ENCODE results near the gene CALHM4. TPM values are rescaled to one million over a fixed set of nuclear protein-coding genes. Genes with fewer than 3 reads are reported as not detected.

CALHM4 gene
- total RNA-seq = not detected in 2 replicates

- H3K4me1 Mint-ChIP-seq = no peaks in the 10 kb centered on the region
- H3K9me3 Mint-ChIP-seq = no peaks in the 10 kb centered on the region
- intact Hi-C loops (cut with micrococcal nuclease) = no loop called here
- H3K36me3 Mint-ChIP-seq (ENCODE audit: low read depth) = no peaks in the 10 kb centered on the region
- no peak within 1 kb of the TSS for H3K4me3 Mint-ChIP-seq
- no peak within 1 kb of the TSS for H3K27ac Mint-ChIP-seq
- H3K27me3 Mint-ChIP-seq = peaks cover 31% of the 10 kb centered on the region
- no peak for DNase-seq
Measured at GRCh38 chr6:116553451-116553850, at the start of gene CALHM4. CALHM4 (plus strand) TSS chr6:116553751; CDS start chr6:116553794, 43 bp downstream.

GRCh38 chr6:116507324-116507723, 46.2 kb upstream of the CALHM4 start:
- Mint-ChIP-seq H3K4me1 (no peaks in the 10 kb centered on the region), H3K27ac (no peak overlapping the region), H3K9me3 (peaks cover 29% of the 10 kb centered on the region), H3K27me3 (peaks cover 39% of the 10 kb centered on the region), H3K4me3 (no peak overlapping the region), H3K36me3 (ENCODE audit: low read depth) (no peaks in the 10 kb centered on the region)
- intact Hi-C loops (cut with micrococcal nuclease) = no loop called here
- DNase-seq = no peak

GRCh38 chr6:116508527-116508926, 45.0 kb upstream of the CALHM4 start:
- no peak for DNase-seq
- no peak overlapping the region for H3K27ac Mint-ChIP-seq
- no peaks in the 10 kb centered on the region for H3K36me3 Mint-ChIP-seq (ENCODE audit: low read depth)
- no peak overlapping the region for H3K4me3 Mint-ChIP-seq
- H3K9me3 Mint-ChIP-seq = peaks cover 25% of the 10 kb centered on the region
- intact Hi-C loops (cut with micrococcal nuclease) = no loop called here
- H3K4me1 Mint-ChIP-seq = no peaks in the 10 kb centered on the region
- peaks cover 37% of the 10 kb centered on the region for H3K27me3 Mint-ChIP-seq

GRCh38 chr6:116511424-116512110, 42.0 kb upstream of the CALHM4 start, which contains the start of gene CALHM5:
CALHM5 (plus strand) TSS chr6:116511639; CDS start chr6:116511697, 58 bp downstream.
- H3K4me1 Mint-ChIP-seq = no peaks in the 10 kb centered on the region
- intact Hi-C loops (cut with micrococcal nuclease) = no loop called here
- peaks cover 38% of the 10 kb centered on the region for H3K27me3 Mint-ChIP-seq
- no peak within 1 kb of the TSS for H3K27ac Mint-ChIP-seq
- peaks cover 13% of the 10 kb centered on the region for H3K9me3 Mint-ChIP-seq
- DNase-seq = no peak
- H3K4me3 Mint-ChIP-seq = no peak within 1 kb of the TSS
- H3K36me3 Mint-ChIP-seq (ENCODE audit: low read depth) = no peaks in the 10 kb centered on the region

- Mint-ChIP-seq H3K9me3 (peaks cover 13% of the 10 kb centered on the region), H3K36me3 (ENCODE audit: low read depth) (no peaks in the 10 kb centered on the region)
Measured at GRCh38 chr6:116512111-116512559, 41.4 kb upstream of the CALHM4 start.

GRCh38 chr6:116512734-116513133, 40.8 kb upstream of the CALHM4 start:
- Mint-ChIP-seq H3K27me3 (peaks cover 37% of the 10 kb centered on the region), H3K9me3 (peaks cover 13% of the 10 kb centered on the region), H3K36me3 (ENCODE audit: low read depth) (no peaks in the 10 kb centered on the region), H3K4me3 (no peak overlapping the region), H3K27ac (no peak overlapping the region), H3K4me1 (no peaks in the 10 kb centered on the region)
- intact Hi-C loops (cut with micrococcal nuclease) = no loop called here
- no peak for DNase-seq

More at GRCh38 chr6:116512111-116512559, 41.4 kb upstream of the CALHM4 start:
- Mint-ChIP-seq H3K27ac (no peak overlapping the region), H3K27me3 (peaks cover 39% of the 10 kb centered on the region), H3K4me1 (no peaks in the 10 kb centered on the region), H3K4me3 (no peak overlapping the region)
- DNase-seq = no peak
- intact Hi-C loops (cut with micrococcal nuclease) = no loop called here

- no peak for DNase-seq
- H3K4me1 Mint-ChIP-seq = no peaks in the 10 kb centered on the region
- peaks cover 11% of the 10 kb centered on the region for H3K9me3 Mint-ChIP-seq
- H3K36me3 Mint-ChIP-seq (ENCODE audit: low read depth) = no peaks in the 10 kb centered on the region
- peaks cover 42% of the 10 kb centered on the region for H3K27me3 Mint-ChIP-seq
- no peak overlapping the region for H3K27ac Mint-ChIP-seq
- no peak overlapping the region for H3K4me3 Mint-ChIP-seq
- intact Hi-C loops (cut with micrococcal nuclease) = no loop called here
Measured at GRCh38 chr6:116513224-116513875, 40.2 kb upstream of the CALHM4 start.

- H3K27me3 Mint-ChIP-seq = peaks cover 45% of the 10 kb centered on the region
- no peak overlapping the region for H3K27ac Mint-ChIP-seq
- no peak for DNase-seq
- no peak overlapping the region for H3K4me3 Mint-ChIP-seq
- H3K36me3 Mint-ChIP-seq (ENCODE audit: low read depth) = no peaks in the 10 kb centered on the region
- no peaks in the 10 kb centered on the region for H3K4me1 Mint-ChIP-seq
- H3K9me3 Mint-ChIP-seq = peaks cover 5% of the 10 kb centered on the region
- intact Hi-C loops (cut with micrococcal nuclease) = no loop called here
Measured at GRCh38 chr6:116514111-116514510, 39.4 kb upstream of the CALHM4 start.

- H3K4me3 Mint-ChIP-seq = no peak overlapping the region
- H3K4me1 Mint-ChIP-seq = no peaks in the 10 kb centered on the region
- peaks cover 40% of the 10 kb centered on the region for H3K27me3 Mint-ChIP-seq
- DNase-seq = no peak
- no peak overlapping the region for H3K27ac Mint-ChIP-seq
- no peaks in the 10 kb centered on the region for H3K36me3 Mint-ChIP-seq (ENCODE audit: low read depth)
- intact Hi-C loops (cut with micrococcal nuclease) = no loop called here
- H3K9me3 Mint-ChIP-seq = no peaks in the 10 kb centered on the region
Measured at GRCh38 chr6:116515141-116515540, 38.4 kb upstream of the CALHM4 start.

GRCh38 chr6:116518621-116519368, 34.8 kb upstream of the CALHM4 start:
- intact Hi-C loops (cut with micrococcal nuclease) = no loop called here
- H3K9me3 Mint-ChIP-seq = no peaks in the 10 kb centered on the region
- no peak for DNase-seq
- peaks cover 31% of the 10 kb centered on the region for H3K27me3 Mint-ChIP-seq
- no peak overlapping the region for H3K4me3 Mint-ChIP-seq
- H3K27ac Mint-ChIP-seq = no peak overlapping the region
- no peaks in the 10 kb centered on the region for H3K36me3 Mint-ChIP-seq (ENCODE audit: low read depth)
- no peaks in the 10 kb centered on the region for H3K4me1 Mint-ChIP-seq

- Mint-ChIP-seq H3K4me3 (no peak overlapping the region), H3K4me1 (no peaks in the 10 kb centered on the region), H3K36me3 (ENCODE audit: low read depth) (no peaks in the 10 kb centered on the region), H3K27me3 (peaks cover 23% of the 10 kb centered on the region), H3K27ac (no peak overlapping the region), H3K9me3 (no peaks in the 10 kb centered on the region)
- no peak for DNase-seq
- intact Hi-C loops (cut with micrococcal nuclease) = no loop called here
Measured at GRCh38 chr6:116522896-116523295, 30.7 kb upstream of the CALHM4 start.

- no peaks in the 10 kb centered on the region for H3K9me3 Mint-ChIP-seq
- no peak for DNase-seq
- no peaks in the 10 kb centered on the region for H3K36me3 Mint-ChIP-seq (ENCODE audit: low read depth)
- intact Hi-C loops (cut with micrococcal nuclease) = no loop called here
- peaks cover 22% of the 10 kb centered on the region for H3K27me3 Mint-ChIP-seq
- H3K4me1 Mint-ChIP-seq = no peaks in the 10 kb centered on the region
- no peak overlapping the region for H3K4me3 Mint-ChIP-seq
- H3K27ac Mint-ChIP-seq = no peak overlapping the region
Measured at GRCh38 chr6:116524236-116524635, 29.3 kb upstream of the CALHM4 start.

- DNase-seq = no peak
- Mint-ChIP-seq H3K27ac (no peak overlapping the region), H3K27me3 (peaks cover 43% of the 10 kb centered on the region), H3K36me3 (ENCODE audit: low read depth) (no peaks in the 10 kb centered on the region), H3K4me1 (no peaks in the 10 kb centered on the region), H3K4me3 (no peak overlapping the region), H3K9me3 (no peaks in the 10 kb centered on the region)
- intact Hi-C loops (cut with micrococcal nuclease) = no loop called here
Measured at GRCh38 chr6:116528133-116528532, 25.4 kb upstream of the CALHM4 start.

GRCh38 chr6:116528780-116529179, 24.8 kb upstream of the CALHM4 start:
- Mint-ChIP-seq H3K36me3 (ENCODE audit: low read depth) (no peaks in the 10 kb centered on the region), H3K4me1 (no peaks in the 10 kb centered on the region), H3K9me3 (no peaks in the 10 kb centered on the region), H3K27me3 (peaks cover 47% of the 10 kb centered on the region), H3K4me3 (no peak overlapping the region), H3K27ac (no peak overlapping the region)
- intact Hi-C loops (cut with micrococcal nuclease) = no loop called here
- no peak for DNase-seq
